ENCODE measurements around the gene SGPL1.

The SGPL1 gene

DNA sequence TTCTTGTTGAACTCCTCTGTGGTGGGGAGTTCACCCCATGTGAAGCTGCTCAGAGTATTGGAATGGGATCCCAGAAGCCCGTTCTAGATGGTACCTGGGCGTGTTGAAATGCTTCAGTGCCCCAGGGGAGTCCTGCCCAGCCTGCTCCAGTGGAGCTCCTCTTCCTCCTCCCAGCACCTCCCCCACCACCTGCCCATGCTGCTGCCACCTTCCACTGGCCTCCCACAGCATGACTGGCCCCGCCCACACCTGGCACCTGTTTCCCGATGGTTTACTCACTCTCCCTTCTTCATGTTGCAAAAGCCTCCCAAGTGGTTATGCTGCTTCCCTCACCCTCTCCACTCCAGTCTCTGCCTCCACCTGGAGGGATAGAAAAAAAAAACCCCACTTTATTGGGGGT is 104.8 kb downstream of the SGPL1 start:
- Histone ChIP-seq H3K9me3 (no peaks in the 10 kb centered on the region), H3K4me1 (ENCODE audit: control insufficient read depth in 1 of 2, insufficient read depth in 1 of 2, low read depth in 1 of 2, low read length in 1 of 2) (no peaks in the 10 kb centered on the region), H3K27me3 (no peaks in the 10 kb centered on the region), H3K27ac (no peak overlapping the region), H3K4me3 (ENCODE audit: low read depth in 1 of 2, low read length in 1 of 2) (no peak overlapping the region), H3K36me3 (no peaks in the 10 kb centered on the region)
- TF ChIP-seq, protein P1, sequence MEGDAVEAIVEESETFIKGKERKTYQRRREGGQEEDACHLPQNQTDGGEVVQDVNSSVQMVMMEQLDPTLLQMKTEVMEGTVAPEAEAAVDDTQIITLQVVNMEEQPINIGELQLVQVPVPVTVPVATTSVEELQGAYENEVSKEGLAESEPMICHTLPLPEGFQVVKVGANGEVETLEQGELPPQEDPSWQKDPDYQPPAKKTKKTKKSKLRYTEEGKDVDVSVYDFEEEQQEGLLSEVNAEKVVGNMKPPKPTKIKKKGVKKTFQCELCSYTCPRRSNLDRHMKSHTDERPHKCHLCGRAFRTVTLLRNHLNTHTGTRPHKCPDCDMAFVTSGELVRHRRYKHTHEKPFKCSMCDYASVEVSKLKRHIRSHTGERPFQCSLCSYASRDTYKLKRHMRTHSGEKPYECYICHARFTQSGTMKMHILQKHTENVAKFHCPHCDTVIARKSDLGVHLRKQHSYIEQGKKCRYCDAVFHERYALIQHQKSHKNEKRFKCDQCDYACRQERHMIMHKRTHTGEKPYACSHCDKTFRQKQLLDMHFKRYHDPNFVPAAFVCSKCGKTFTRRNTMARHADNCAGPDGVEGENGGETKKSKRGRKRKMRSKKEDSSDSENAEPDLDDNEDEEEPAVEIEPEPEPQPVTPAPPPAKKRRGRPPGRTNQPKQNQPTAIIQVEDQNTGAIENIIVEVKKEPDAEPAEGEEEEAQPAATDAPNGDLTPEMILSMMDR (IDR thresholded peaks at IDR 0.05) = no peak

DNA sequence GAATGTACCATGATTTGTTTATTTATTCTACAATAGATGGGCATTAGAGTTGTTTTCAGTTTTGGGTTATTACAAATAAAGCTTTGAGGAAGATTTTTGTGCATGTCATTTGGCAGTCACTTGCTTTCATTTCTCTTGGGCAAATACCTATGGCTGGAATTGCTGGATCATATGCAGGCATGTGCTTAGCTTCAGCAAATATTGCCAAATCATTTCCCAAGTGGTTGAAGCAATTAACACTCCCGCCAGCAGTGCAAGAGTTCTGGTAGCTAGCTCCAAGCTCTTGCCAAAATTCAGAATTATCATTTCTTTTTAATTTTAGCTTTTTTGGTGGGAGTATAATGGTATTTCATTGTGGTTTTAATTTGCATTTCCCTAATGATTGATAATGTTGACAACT is 105.5 kb downstream of the SGPL1 start:
- H3K27ac ChIP-seq = no peak overlapping the region
- H3K36me3 ChIP-seq = no peaks in the 10 kb centered on the region
- H3K4me3 ChIP-seq (ENCODE audit: low read depth in 1 of 2, low read length in 1 of 2) = no peak overlapping the region
- no peaks in the 10 kb centered on the region for H3K27me3 ChIP-seq
- no peaks in the 10 kb centered on the region for H3K4me1 ChIP-seq (ENCODE audit: control insufficient read depth in 1 of 2, insufficient read depth in 1 of 2, low read depth in 1 of 2, low read length in 1 of 2)
- no peaks in the 10 kb centered on the region for H3K9me3 ChIP-seq
- TF ChIP-seq, protein P1 (IDR thresholded peaks at IDR 0.05) = no peak

DNA sequence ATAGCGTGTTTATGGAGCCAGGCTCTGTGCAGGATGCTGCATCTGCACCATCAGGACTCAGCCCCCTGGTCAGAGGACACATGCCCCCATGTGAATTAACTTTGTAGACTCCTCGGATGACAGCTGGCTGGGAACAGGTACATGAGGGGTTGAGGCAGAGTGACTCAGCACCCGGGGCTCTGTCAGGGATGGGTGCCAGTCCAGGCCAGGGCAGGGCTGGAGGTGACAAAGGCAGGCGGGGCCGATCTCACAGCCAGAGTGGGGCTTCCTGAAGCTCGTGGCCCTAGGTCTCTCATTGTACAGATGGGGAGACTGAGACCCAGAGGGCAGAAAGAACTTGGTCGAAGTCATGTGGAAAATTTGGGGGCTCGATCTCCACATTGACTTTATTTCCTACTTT is 107.9 kb downstream of the SGPL1 start:
- Histone ChIP-seq H3K9me3 (no peaks in the 10 kb centered on the region), H3K27me3 (no peaks in the 10 kb centered on the region)

DNA sequence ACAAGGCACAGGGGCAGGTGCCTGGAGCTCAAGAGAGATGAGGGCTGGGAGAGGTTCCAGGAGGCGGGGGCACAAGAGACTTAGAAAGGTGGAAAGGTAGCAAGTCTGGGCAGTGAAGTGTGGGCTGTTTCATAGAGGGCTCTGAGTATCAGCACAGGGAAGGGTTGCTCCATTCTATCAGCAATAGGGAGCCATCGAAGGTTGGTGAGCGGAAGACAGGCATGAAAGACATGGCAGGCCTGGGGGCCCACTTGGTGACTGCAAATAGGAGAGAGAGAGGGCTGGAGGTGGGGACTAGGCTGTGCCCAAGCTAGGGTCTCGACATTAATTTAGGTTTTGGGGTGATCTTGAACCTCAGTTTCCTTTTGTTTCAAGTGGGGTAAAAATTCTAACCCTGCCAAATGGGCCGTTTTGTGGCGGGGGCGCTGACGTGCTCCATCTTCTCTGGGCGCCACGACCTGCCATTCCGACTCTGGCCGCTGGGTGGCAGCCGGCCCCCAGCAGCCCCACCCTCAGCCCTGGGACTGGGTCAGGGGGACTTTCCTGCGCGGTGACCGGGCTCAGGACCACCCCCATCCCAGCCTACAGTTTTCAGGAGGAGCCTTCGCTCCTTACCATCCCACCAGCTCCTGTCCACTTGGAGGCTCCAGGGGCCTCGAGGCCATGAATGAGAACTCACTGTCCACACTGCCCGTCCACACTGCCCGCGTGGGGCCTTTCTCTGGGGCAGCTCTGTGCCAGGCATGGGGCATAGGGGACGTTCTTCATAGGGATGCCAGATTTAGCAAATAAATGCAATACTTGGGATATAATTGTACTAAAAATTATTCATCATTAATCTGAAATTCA is 109.9 kb downstream of the SGPL1 start:
- TF ChIP-seq, protein P1 (IDR thresholded peaks at IDR 0.05) = peak; percentile 81
- Histone ChIP-seq H3K27me3 (no peaks in the 10 kb centered on the region), H3K27ac (no peak overlapping the region)

More for the DNA sequence above, 107.9 kb downstream of the SGPL1 start:
- Histone ChIP-seq H3K27ac (no peak overlapping the region), H3K36me3 (no peaks in the 10 kb centered on the region), H3K4me3 (ENCODE audit: low read depth in 1 of 2, low read length in 1 of 2) (no peak overlapping the region), H3K4me1 (ENCODE audit: control insufficient read depth in 1 of 2, insufficient read depth in 1 of 2, low read depth in 1 of 2, low read length in 1 of 2) (no peaks in the 10 kb centered on the region)
- TF ChIP-seq, protein P1 (IDR thresholded peaks at IDR 0.05) = no peak

DNA sequence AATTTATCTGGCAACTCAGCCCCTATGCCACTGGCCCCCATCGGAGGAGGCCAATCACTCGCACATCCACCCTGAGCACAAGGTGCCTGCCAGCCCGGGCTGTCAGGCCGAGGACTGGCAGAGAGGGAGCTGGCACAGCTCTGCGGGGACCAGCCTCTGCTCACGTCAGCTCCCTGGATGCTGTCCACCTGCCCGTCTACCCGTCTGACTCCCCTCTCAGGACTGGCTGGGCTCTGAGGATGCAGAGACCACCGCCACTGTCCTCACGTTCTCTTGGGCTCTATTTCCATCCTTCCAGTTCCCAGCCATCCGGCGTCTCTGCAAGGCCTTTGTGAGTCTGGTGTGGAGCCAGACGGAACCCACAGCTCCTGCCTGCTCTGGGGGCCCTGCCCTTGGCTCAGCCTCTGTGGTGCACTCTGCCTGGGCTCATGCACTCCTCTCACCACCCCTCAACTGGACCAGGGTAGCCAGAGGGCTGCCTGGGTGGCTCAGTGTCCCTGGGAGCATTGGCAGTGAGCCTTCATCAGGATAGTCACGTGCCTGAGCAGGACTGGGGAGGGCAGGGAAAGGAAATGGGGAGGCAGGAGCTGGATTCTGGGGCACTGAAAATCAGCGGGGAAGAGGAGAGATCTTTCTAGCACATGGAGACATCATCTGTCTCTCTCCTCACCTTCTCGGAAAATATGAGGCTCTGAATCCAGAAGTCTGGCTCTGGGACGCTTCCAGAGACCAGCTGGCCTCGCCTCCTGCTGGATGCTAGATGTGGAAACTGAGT is 110.7 kb downstream of the SGPL1 start:
- H3K27me3 ChIP-seq = peaks cover 4% of the 10 kb centered on the region
- H3K4me3 ChIP-seq (ENCODE audit: low read depth in 1 of 2, low read length in 1 of 2) = no peak overlapping the region
- no peaks in the 10 kb centered on the region for H3K9me3 ChIP-seq
- H3K36me3 ChIP-seq = no peaks in the 10 kb centered on the region
- TF ChIP-seq, protein P1 (IDR thresholded peaks at IDR 0.05) = no peak
- H3K27ac ChIP-seq = no peak overlapping the region
- H3K4me1 ChIP-seq (ENCODE audit: control insufficient read depth in 1 of 2, insufficient read depth in 1 of 2, low read depth in 1 of 2, low read length in 1 of 2) = no peaks in the 10 kb centered on the region

More for the DNA sequence above, 109.9 kb downstream of the SGPL1 start:
- Histone ChIP-seq H3K4me1 (ENCODE audit: control insufficient read depth in 1 of 2, insufficient read depth in 1 of 2, low read depth in 1 of 2, low read length in 1 of 2) (no peaks in the 10 kb centered on the region), H3K36me3 (no peaks in the 10 kb centered on the region), H3K9me3 (no peaks in the 10 kb centered on the region), H3K4me3 (ENCODE audit: low read depth in 1 of 2, low read length in 1 of 2) (no peak overlapping the region)
